GM21737 (cell line): ENCODE measurements around the gene ANKMY2.

Experiments used
- ATAC-seq: cut with Tn5 transposase; IDR thresholded peaks from one replicate; pipeline ENCODE4 v1.9.1; 2021; ENCODE audit warnings: mild to moderate bottlenecking, moderate library complexity; ENCODE audit not compliant: unreplicated experiment

Gene ANKMY2

GRCh38 chr7:16585540-16585939 is 60.0 kb downstream of the ANKMY2 start:
- no peak for ATAC-seq

GRCh38 chr7:16583834-16584233 is 61.7 kb downstream of the ANKMY2 start:
- ATAC-seq, result no peak

GRCh38 chr7:16581286-16581685 is 64.3 kb downstream of the ANKMY2 start:
- ATAC-seq, result no peak

- ATAC-seq, result no peak
Observed at GRCh38 chr7:16579216-16579615, 66.3 kb downstream of the ANKMY2 start.

- no peak for ATAC-seq
Observed at GRCh38 chr7:16571941-16572340, 73.6 kb downstream of the ANKMY2 start.

GRCh38 chr7:16564909-16565426 is 80.6 kb downstream of the ANKMY2 start:
- no peak for ATAC-seq

GRCh38 chr7:16564023-16564380 is 81.6 kb downstream of the ANKMY2 start:
- peak; percentile 27 for ATAC-seq

GRCh38 chr7:16563281-16564022 is 82.1 kb downstream of the ANKMY2 start:
- ATAC-seq, result peak; percentile 77

- ATAC-seq, result no peak
Observed at GRCh38 chr7:16562456-16563220, 82.9 kb downstream of the ANKMY2 start.

- ATAC-seq, result no peak
Observed at GRCh38 chr7:16561943-16562342, 83.6 kb downstream of the ANKMY2 start.

- no peak for ATAC-seq
Observed at GRCh38 chr7:16559497-16560179, 85.9 kb downstream of the ANKMY2 start.

- no peak for ATAC-seq
Observed at GRCh38 chr7:16558761-16559302, 86.7 kb downstream of the ANKMY2 start.

GRCh38 chr7:16556359-16556758 is 89.2 kb downstream of the ANKMY2 start:
- no peak for ATAC-seq

- no peak for ATAC-seq
Observed at GRCh38 chr7:16554518-16555236, 90.9 kb downstream of the ANKMY2 start.

GRCh38 chr7:16550671-16551070 is 94.9 kb downstream of the ANKMY2 start:
- ATAC-seq, result no peak
